ENCODE data around the gene RAMP1.
"Not testable (repeated sequence)": the region's sequence is repeated elsewhere in the genome, so short reads cannot be mapped to it uniquely, and the experiment has no call there.

The RAMP1 gene

DNA sequence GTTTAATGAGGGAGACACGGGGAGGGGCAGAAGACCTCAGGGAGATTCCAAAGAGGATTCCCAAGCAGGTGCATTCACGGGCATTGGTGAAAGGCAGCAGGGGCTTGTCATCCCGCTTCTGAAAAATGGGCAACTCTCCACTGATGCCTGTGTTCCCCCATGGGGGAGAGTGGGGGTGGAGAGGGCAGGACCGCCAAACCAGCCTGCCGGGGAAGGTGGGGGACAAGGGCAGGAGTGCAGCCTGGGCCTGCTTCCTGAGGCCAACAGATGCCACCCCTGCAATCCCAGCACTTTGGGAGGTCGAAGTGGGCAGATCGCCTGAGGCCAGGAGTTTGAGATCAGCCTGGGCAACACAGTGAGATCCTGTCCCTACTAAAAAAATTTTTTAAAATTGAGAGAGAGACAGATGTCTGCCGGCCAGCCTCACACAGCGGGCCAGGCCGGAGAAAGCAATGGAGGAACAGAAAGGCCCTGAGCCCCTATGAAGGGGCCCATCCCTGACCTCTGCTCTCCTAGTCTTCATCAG lies 62.6 kb downstream of the RAMP1 start:
- no peak for DNase-seq

DNA sequence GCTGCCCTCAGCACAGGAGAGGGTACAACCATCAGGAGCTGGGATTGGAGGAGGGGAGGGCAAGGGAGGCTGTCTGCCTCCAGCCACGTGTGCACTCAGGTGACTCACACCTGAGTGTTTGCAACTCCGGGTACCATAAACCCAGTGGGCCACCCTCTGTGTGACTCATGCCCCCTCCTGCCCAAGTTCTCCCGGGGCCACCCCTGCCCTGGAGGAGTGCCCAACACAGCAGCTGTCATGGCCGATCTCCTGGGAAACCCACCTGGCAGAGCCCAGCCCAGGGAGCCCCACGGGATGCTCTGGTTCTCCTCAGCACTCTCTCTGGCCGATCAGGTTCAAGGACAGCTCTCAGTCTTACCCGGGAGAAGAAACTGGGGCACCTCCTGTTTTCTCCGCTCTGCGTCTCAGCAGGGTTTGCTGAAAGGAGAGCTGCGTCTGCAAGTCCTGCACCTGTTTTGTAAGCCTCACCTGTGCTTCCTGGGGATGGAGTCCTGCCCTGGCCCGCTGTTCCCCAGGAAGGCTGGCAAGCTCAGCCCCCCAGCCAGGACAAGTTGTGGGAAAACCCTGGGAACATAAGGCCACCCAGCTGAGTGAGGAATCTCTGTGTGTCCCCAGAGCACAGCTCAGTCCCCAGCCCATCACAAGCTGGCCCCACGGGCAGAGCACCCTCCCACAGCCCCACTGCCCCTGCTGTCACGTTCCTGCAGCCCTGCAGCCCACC lies 63.4 kb downstream of the RAMP1 start:
- peak; percentile 23 for DNase-seq

DNA sequence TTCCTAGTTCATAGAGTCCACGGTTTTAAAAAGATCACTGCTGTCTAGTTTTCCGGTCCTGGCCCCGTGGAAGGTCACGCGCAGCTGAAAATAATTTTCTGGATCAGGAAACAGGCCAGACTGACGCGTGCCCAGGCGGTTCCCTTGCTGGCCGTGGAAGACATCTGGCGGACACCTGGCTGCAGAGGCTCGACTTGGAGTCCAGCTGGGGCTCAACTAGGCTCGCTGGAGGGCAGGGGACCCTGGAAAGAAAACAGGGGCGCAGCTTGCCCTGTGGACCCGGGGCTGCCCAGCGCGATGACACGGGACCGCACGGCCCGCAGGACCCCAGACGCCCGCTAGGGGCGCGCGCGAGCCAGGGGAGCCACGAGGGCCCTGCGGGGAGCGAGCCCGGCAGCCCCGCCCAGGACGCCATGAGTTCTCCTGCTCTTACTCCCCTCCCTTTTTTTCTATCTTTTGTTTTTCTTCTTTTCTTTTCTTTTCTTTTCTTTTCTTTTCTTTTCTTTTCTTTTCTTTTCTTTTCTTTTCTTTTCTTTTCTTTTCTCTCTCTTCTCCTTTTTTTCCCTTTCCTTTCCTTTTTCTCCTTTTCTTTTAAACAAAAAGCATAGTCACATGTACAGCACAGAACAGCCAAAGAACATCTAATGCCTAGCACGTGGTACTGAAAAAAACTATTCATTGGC lies 64.2 kb downstream of the RAMP1 start:
- DNase-seq = no peak

DNA sequence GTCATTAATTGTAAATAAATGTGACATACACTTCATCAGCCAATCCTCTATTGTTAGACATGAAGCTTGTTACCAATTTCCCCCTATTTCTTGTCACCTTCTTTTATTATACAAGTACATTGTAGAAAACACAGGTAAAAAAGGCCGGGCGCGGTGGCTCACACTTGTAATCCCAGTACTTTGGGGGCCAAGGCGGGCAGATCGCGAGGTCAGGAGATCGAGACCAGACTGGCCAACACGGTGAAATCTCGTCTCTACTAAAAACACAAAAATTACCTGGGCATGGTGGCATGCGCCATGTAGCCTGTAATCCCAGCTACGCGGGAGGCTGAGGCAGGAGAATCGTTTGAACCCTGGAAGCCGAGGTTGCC lies 64.7 kb downstream of the RAMP1 start:
- no peak for DNase-seq

DNA sequence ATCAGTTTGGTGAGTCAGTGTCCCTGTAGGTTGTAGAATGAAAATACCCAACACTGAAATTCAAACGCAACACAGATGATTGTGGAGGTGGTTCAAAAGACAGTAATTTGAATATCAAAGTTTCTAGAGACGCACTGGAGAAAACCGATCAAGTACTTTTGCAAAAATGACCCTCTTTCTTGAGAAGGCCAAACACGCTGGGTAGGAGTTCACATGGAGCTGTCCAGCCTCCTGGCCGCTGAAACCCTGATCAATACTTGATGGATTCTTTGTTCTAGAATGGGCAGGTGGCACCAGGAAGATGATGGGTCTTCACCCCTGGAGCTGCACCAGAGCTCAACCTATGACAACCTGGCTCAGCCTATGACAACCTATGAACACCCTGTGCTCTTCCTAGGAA lies 67.7 kb downstream of the RAMP1 start:
- no peak for DNase-seq

DNA sequence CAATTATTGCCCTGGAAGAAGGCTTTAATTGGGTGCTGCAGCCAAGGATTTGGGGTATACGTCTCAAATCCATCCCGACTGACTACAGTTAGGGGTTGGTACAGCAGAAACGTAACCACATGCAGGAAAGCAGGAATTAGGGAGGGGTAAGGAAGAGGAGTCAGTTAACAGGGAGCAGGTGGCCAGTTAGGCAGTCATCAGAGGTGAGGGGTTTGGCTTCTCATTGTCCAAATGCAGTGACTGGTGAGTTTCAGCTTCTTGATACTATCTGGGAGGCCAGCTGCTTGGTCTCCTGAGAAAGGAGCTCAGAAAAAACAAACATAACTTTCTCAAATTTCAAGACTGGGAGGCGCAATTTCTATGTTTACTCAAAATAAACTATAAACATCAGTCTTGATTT lies 68.6 kb downstream of the RAMP1 start:
- DNase-seq = no peak

DNA sequence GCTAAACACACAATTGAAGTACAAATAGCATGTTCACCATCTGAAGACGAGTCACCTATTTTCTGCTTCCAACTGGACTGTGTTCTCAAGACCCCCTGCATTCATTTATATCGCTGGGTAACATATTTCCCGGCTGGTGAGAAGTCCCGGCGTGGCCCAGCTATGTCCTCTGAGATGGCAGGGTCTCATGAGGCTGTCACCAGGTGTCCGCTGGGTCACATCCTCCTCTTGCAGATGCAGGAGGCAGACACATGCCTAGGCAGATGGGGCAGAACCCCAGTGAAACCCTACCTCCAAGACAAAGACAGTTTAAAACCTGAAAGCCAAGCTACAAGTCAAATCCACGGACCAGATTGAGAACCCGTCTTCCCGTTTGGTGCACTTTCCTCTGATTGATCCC lies 70.6 kb downstream of the RAMP1 start:
- no peak for DNase-seq

DNA sequence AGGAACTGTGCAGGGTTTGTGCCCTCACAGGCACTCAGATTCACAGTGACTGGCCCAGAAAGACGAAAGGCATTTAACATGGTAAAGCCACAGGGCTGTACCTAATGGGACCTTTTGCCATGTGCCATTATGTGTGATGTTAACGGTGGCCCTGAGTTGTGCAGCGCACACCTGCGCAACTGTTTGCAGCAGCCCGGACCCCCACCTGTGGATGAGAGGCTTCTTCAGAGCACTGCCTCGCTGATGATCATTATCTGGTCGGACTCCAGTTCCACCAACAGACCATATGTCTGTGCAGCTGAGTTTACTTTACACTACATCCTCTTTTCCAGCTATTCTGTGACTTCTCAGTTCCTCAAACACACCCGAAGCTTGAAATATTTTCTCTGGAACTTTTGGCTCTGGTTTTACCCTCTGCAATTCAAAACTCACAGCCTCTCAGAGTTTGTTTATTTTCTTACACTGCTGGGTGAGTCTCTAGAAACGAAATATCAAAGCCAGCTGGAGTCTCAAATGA lies 71.8 kb downstream of the RAMP1 start:
- DNase-seq = no peak

DNA sequence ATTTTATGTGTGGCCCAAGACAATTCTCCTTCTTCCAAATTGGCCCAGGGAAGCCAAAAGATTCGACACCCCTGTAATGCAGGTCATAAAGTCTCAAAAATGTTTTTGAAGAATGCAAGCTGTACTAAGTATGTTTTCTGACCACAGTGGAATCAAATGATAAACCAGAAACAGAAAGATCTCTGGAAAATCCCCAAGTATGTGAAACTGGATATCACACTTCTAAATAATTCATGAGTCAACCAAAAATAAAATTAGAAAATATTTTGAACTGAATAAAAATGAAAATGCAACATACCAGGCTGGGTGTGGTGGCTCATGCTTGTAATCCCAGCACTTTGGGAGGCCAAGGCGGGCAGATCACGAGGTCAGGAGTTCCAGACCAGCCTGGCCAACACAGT lies 73.3 kb downstream of the RAMP1 start:
- no peak for DNase-seq

DNA sequence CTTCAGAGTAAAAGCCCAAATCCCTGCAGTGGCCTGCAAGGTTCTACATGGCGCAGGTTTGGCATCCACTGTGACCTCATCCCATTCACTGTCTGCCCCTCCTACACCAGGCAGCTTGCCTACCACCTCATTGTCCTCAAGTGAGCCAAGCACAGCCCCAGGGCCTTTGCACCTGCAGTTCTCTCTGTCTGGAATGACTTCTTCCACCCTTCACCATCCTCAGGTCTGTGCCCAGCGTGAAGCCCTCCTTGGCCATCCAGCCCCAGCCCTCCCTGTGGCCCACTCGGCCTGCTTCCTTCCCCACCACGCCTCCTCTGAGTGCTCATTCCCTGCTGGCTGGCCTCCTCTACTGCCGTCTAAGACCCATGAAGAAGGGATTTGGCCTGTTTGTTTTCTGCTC lies 74.8 kb downstream of the RAMP1 start:
- DNase-seq = no peak

DNA sequence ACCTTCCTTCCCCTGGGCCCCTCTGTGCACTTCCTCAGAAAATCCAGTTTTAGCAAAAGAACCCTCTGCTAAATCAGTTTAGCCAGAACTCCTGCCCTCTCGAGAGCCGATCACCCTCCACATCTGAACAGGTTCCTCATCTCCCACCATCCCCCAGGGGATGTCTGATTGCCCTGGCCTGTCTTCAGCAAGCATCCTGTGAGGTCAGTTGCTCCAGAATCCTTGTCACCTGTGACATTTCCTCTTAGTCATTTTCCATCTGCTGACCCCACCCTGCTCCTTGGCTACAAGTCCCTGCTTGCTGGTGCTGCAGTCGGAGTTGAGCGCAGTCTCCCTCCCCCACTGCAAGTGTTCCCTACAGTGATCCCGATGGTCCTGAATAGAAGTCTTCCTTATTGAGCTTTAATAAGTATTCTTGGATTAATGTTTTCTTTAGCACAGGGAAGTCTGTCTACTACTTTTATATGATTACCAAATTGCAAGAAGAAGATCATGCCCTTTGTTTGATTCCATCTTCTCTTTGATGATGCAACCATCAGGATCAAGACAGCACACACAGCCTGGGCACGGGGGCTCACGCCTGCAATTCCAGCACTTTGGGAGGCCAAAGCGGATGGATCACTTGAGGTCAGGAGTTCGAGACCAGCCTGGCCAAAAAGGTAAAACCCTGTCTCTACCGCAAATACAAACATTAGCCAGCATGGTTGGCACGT lies 76.5 kb downstream of the RAMP1 start:
- DNase-seq = no peak

DNA sequence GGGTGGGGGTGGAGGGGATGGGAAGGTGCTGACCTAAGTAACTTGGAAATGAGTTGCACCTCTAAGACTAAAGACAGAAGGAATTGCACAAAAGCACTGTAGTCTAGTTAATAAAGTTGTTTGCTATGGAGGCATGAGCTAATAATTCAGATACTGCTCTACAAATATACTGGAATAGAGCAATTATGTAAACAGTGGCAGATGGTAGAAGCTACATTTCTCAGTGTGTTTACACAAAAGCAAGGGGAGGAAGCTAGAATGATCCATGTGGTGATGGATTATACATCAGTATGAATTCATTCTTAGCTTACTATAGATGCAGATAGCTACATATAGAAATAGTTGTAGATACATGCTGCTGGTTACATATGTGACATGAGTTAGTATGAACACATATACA lies 79.8 kb downstream of the RAMP1 start:
- no peak for DNase-seq

DNA sequence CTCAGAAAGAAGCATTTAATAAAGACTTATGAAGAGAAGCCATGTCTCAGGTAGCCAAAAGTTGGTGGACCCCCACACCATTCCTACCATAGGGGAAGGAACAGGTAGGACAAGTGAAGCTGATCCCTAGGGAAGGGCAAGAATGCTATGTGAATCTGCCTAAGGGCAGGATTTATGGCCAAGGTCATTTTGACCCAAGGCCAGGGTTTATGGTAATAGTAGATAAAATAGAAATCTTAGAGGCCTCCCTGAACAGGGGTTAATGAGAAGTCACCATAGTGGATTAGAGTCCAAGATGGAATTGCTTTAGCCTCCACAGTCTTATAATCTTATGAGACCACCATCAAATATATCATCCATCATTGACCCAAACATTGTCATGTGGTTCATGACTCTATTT lies 81.4 kb downstream of the RAMP1 start:
- no peak for DNase-seq

DNA sequence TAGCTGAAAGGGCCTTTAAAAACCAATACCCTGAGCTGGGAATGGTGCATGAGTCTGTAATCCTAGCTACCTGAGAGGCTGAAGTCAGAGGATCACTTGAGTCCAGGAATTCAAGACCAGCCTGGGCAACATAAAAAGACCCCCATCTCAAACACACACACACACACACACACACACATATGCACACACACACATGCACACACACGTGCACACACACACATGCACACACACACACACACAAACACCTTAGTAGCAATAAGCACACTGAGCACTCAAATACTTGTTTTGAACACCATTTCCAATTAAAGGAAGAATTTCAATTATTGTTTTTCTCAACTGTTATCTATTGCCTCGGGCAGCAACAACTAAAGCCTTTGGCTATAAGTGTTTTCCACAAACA lies 81.8 kb downstream of the RAMP1 start:
- DNase-seq = no peak

DNA sequence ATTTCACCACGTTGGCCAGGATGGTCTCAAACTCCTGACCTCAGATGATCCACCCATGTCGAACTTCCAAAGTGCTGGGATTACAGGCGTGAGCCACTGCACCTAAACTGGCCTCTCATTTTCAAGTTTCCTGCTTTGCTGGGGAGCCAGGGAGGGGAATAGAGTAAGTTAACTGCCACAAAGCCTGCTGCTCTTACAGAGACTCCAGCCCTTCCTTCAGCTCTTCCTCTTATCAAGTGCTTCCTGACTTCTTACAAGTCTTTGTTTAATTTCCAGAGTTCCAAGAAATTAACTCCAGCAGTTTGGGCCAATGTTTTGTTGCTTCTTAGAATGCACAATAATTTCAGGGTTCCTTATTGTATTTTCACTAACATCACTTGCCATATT lies 83.1 kb downstream of the RAMP1 start:
- no peak for DNase-seq

DNA sequence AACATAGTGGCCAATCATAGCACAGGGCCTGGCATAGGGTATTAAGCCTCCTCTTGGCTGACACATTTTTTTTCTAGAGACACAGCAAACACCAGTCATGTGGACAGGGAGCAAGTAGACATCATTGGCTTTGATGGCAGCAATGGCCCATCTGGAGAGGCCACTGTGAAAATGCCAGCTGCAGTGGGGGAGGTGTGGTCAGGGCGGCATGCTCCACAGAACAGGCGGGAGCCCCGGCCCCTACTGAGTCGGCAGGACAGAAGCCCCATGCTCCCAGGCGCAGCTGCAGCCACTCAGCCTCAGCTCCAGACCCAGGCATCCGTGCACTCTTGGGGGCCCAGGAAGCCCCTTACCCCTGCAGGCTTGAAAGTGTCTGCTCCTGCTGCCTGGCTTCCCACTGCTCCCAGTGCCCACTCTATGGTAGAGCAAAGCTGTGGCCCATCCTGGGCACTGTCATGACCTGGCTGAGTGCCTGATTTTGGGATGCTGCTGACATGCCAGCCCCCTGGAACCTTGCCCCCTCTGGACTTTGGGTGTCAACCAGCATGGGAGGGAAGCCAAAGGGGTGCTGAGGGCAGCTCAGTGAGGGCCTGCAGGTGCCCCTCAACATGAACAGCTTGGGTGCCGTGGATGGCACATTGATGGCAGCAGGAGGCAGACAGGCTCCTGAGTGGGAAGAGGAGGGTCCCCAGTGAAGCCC lies 84.1 kb downstream of the RAMP1 start:
- no peak for DNase-seq

DNA sequence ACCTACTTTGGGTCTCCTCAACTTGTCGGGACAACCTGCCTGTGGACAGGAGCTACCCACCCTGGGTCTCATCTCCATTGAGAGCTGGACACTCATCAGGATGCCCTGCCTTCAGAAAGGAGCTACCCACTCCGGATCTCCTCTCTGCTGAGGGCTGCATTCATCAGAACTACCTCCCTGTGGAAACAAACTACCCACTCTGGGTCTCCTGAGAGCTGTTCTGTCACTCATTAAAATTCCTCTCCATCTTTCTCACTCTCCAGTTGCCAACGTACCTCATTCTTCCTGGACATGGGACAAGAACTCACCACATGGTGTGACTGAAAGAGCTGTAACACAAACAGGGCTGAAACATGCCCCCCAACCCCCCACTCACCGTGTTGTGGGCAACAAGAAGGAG lies 84.9 kb downstream of the RAMP1 start:
- DNase-seq = no peak

DNA sequence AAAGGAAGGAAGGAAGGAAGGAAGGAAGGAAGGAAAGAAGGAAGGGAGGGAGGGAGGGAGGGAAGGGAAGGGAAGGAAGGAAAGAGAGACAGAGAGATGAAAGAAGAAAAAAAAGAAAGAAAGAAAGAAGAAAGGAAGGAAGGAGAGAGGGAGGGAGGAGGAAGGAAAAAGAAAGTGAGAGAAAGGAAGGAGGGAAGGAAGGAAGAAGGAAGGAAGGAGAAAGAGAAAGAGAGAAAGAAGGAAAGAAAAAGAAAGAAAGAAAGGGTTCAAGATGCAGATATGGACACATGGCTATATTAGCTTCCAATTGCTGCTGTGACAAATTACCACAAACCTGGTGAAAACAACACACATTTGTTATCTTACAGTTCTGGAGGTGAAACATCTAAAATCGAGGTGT lies 87.0 kb downstream of the RAMP1 start:
- DNase-seq = no peak

DNA sequence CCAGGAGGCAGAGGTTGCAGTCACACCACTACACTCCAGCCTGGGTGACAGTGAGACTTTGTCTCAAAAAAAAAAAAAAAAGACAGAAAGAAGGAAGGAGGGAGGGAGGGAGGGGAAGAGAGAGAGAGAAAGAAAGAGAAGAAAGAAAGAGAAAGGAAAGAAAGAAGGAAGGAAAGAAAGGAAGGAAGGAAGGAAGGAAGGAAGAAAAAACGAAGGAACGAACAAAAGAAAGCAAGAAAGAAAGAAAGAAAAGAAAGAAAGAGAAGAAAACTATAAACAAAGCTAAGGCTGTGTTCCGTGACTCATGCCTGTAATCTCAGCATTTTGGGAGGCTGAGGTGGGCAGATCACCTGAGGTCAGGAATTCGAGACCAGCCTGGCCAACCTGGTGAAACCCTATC lies 91.9 kb downstream of the RAMP1 start:
- DNase-seq = not testable (repeated sequence)

DNA sequence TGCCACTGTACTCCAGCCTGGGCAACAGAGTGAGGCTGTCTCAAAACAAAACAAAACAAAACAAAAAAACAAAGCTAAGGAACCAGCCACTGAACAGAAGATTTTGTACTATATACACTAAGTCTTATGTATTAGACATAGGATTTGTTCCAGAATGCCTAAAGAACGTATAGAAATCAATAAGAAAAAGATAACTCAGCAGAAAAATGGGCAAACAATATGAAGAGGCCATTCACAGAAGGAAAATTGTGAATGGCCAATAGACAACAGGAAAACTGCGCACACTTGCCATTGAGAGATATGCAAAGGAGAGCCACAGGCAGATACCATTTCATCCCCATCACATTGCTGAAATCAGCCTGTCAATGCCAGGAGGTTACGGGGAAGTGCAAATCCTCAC lies 92.5 kb downstream of the RAMP1 start:
- no peak for DNase-seq

DNA sequence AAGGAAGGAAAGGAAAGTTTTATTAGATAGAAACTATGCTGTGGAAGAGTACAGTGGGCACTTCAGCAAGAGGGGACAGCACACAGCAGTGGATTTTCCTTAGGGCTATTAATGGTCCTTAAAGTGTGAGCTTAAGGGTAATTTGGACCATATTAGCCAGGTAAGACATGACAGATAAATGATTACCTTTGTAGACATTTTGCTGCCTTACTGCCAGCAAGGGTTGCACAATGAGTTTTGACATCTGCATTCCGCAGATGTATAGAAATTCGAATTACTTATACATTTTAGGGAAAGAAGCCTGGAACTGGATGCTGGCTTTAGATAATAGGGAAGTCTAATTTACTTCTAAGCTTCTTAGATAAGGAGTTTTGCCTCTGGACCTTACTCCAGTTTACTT lies 93.4 kb downstream of the RAMP1 start:
- DNase-seq = no peak

DNA sequence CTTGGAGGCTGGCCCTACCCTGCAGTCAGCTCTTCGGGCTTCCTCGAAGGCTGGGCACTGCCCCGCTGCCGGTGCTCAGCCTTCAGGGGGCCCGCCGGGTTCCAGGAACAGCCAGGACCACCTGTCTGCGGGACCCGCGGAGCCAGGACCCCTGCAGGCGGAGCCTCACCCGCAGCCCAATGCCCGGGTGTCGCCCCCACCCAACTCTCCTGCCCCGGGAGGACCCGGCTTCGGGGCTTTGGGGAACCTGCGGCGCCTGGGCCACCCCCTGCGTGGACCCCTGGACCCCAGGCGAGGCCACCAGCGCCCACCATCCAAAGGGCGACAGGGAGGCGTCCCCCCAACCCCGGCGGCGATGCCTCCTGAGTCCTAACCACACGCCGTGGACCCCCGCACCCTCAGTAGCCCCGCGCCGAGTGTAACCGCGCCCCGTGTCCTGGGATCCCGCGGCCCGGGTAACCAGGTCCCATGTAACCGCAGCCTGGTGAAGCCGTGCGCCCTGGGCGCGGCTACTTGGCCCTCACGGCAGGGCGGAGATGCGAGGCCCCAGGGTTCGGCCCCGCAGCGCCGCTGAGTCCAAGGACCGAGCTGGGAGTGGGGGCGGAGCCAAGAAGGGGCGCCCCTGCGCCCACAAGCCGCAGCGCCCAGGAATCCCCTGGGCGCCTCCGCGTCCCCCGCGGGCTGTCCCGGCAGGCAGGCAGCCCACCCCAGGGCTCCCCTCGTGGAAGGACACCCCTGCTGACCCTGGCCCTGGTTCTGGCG lies 96.4 kb downstream of the RAMP1 start:
- no peak for DNase-seq

DNA sequence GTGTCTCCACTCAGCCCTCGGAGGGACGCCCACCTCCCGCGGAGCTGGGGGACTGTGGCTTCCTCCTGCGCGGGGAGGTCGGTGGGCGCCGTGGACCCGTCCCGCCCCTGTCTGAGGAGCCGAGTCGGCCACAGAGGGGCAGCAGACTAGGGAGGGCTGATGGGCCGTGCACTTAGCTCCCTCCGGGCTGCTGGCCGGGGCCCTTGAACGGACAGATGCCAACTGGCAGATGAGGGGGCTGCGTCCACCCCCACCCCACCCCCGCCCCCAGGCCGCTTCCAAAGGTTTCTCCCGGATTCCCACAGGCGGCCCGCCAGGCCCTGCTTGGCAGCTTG lies 96.9 kb downstream of the RAMP1 start:
- DNase-seq = no peak

All from NCI-H345 (cell line).